Measurements from ENCODE around the gene ARHGEF40. TPM values are rescaled to one million over a fixed set of nuclear protein-coding genes. Genes with fewer than 3 reads are reported as not detected.

ARHGEF40 gene
- total and polyA plus RNA-seq, 4 donors, result 37.9 to 98.9 (median 77.1) TPM

- H3K27ac ChIP-seq (ENCODE audit: low read depth, low read length), result peak overlapping the region; percentile 91
- H3K36me3 ChIP-seq (ENCODE audit: control insufficient read depth, insufficient read depth, low read length), result peaks cover 20% of the 10 kb centered on the region
- DNase-seq (ENCODE audit: low read depth in 4 of 6, low spot score in 6 of 6), result no peak
- no peaks in the 10 kb centered on the region for H3K9me3 ChIP-seq (ENCODE audit: control insufficient read depth, insufficient read depth, low read length)
- H3K4me3 ChIP-seq (ENCODE audit: low read depth, low read length), result no peak overlapping the region
- H3K27me3 ChIP-seq (ENCODE audit: control insufficient read depth, insufficient read depth, low read length), result no peaks in the 10 kb centered on the region
- H3K4me1 ChIP-seq (ENCODE audit: control insufficient read depth, insufficient read depth, low read length), result peaks cover 45% of the 10 kb centered on the region
- no CpG with 5 or more reads among the region's 3 CpGs for WGBS (ENCODE audit: insufficient coverage)
Observed at GRCh38 chr14:21096438-21096837, 26.3 kb downstream of the ARHGEF40 start.

- peak in 1 of 6 donors; percentile 31 for DNase-seq (ENCODE audit: low read depth in 4 of 6, low spot score in 6 of 6)
- peaks cover 45% of the 10 kb centered on the region for H3K4me1 ChIP-seq (ENCODE audit: control insufficient read depth, insufficient read depth, low read length)
- 26% methylated on average over 4 of the region's 10 CpGs for WGBS (ENCODE audit: insufficient coverage)
Observed at GRCh38 chr14:21096978-21097635, 27.0 kb downstream of the ARHGEF40 start.

GRCh38 chr14:21097636-21098075, 27.6 kb downstream of the ARHGEF40 start:
- H3K4me1 ChIP-seq (ENCODE audit: control insufficient read depth, insufficient read depth, low read length), result peaks cover 46% of the 10 kb centered on the region
- no peaks in the 10 kb centered on the region for H3K27me3 ChIP-seq (ENCODE audit: control insufficient read depth, insufficient read depth, low read length)
- peak overlapping the region; percentile 91 for H3K27ac ChIP-seq (ENCODE audit: low read depth, low read length)
- DNase-seq (ENCODE audit: low read depth in 4 of 6, low spot score in 6 of 6), result peak in 1 of 6 donors; percentile 47
- H3K36me3 ChIP-seq (ENCODE audit: control insufficient read depth, insufficient read depth, low read length), result peaks cover 8% of the 10 kb centered on the region
- 0% methylated on average over 7 of the region's 19 CpGs for WGBS (ENCODE audit: insufficient coverage)
- H3K4me3 ChIP-seq (ENCODE audit: low read depth, low read length), result peak overlapping the region; percentile 39
- H3K9me3 ChIP-seq (ENCODE audit: control insufficient read depth, insufficient read depth, low read length), result no peaks in the 10 kb centered on the region

More at GRCh38 chr14:21096978-21097635, 27.0 kb downstream of the ARHGEF40 start:
- H3K27ac ChIP-seq (ENCODE audit: low read depth, low read length), result peak overlapping the region; percentile 91
- peaks cover 13% of the 10 kb centered on the region for H3K36me3 ChIP-seq (ENCODE audit: control insufficient read depth, insufficient read depth, low read length)
- peak overlapping the region; percentile 39 for H3K4me3 ChIP-seq (ENCODE audit: low read depth, low read length)
- no peaks in the 10 kb centered on the region for H3K27me3 ChIP-seq (ENCODE audit: control insufficient read depth, insufficient read depth, low read length)
- no peaks in the 10 kb centered on the region for H3K9me3 ChIP-seq (ENCODE audit: control insufficient read depth, insufficient read depth, low read length)

GRCh38 chr14:21098076-21098891, 28.2 kb downstream of the ARHGEF40 start, which contains the start of gene ZNF219:
ZNF219 (minus strand) TSS chr14:21098655; CDS start chr14:21093591, 5,064 bp downstream.
- Histone ChIP-seq H3K27ac (ENCODE audit: low read depth, low read length) (peak within 1 kb of the TSS; percentile 92), H3K36me3 (ENCODE audit: control insufficient read depth, insufficient read depth, low read length) (peaks cover 1% of the 10 kb centered on the region), H3K4me1 (ENCODE audit: control insufficient read depth, insufficient read depth, low read length) (peaks cover 46% of the 10 kb centered on the region), H3K4me3 (ENCODE audit: low read depth, low read length) (peak within 1 kb of the TSS; percentile 75), H3K9me3 (ENCODE audit: control insufficient read depth, insufficient read depth, low read length) (no peaks in the 10 kb centered on the region), H3K27me3 (ENCODE audit: control insufficient read depth, insufficient read depth, low read length) (no peaks in the 10 kb centered on the region)
- DNase-seq (ENCODE audit: low read depth in 4 of 6, low spot score in 6 of 6), result peak in 2 of 6 donors; percentile 87
- WGBS (ENCODE audit: insufficient coverage), result 0% methylated on average over 16 of the region's 90 CpGs

GRCh38 chr14:21098892-21099595, 28.9 kb downstream of the ARHGEF40 start:
- Histone ChIP-seq H3K27me3 (ENCODE audit: control insufficient read depth, insufficient read depth, low read length) (no peaks in the 10 kb centered on the region), H3K4me3 (ENCODE audit: low read depth, low read length) (peak overlapping the region; percentile 75), H3K9me3 (ENCODE audit: control insufficient read depth, insufficient read depth, low read length) (no peaks in the 10 kb centered on the region), H3K36me3 (ENCODE audit: control insufficient read depth, insufficient read depth, low read length) (no peaks in the 10 kb centered on the region), H3K27ac (ENCODE audit: low read depth, low read length) (peak overlapping the region; percentile 92), H3K4me1 (ENCODE audit: control insufficient read depth, insufficient read depth, low read length) (peaks cover 44% of the 10 kb centered on the region)
- WGBS (ENCODE audit: insufficient coverage), result no CpG with 5 or more reads among the region's 16 CpGs
- no peak for DNase-seq (ENCODE audit: low read depth in 4 of 6, low spot score in 6 of 6)

- H3K4me3 ChIP-seq (ENCODE audit: low read depth, low read length), result peak overlapping the region; percentile 75
- H3K27me3 ChIP-seq (ENCODE audit: control insufficient read depth, insufficient read depth, low read length), result no peaks in the 10 kb centered on the region
- H3K27ac ChIP-seq (ENCODE audit: low read depth, low read length), result peak overlapping the region; percentile 92
- peaks cover 45% of the 10 kb centered on the region for H3K4me1 ChIP-seq (ENCODE audit: control insufficient read depth, insufficient read depth, low read length)
- no peak for DNase-seq (ENCODE audit: low read depth in 4 of 6, low spot score in 6 of 6)
- no peaks in the 10 kb centered on the region for H3K36me3 ChIP-seq (ENCODE audit: control insufficient read depth, insufficient read depth, low read length)
- no CpG with 5 or more reads among the region's 5 CpGs for WGBS (ENCODE audit: insufficient coverage)
- H3K9me3 ChIP-seq (ENCODE audit: control insufficient read depth, insufficient read depth, low read length), result no peaks in the 10 kb centered on the region
Observed at GRCh38 chr14:21099596-21099985, 29.5 kb downstream of the ARHGEF40 start.

GRCh38 chr14:21100931-21101330, 30.8 kb downstream of the ARHGEF40 start, which contains the start of gene TMEM253:
TMEM253 (plus strand) TSS chr14:21101066; CDS start chr14:21101344, 278 bp downstream.
- 100% methylated on average over 2 of the region's 5 CpGs for WGBS (ENCODE audit: insufficient coverage)
- H3K4me3 ChIP-seq (ENCODE audit: low read depth, low read length), result no peak within 1 kb of the TSS
- no peak for DNase-seq (ENCODE audit: low read depth in 4 of 6, low spot score in 6 of 6)
- H3K4me1 ChIP-seq (ENCODE audit: control insufficient read depth, insufficient read depth, low read length), result peaks cover 46% of the 10 kb centered on the region
- H3K27ac ChIP-seq (ENCODE audit: low read depth, low read length), result peak within 1 kb of the TSS; percentile 92
- no peaks in the 10 kb centered on the region for H3K36me3 ChIP-seq (ENCODE audit: control insufficient read depth, insufficient read depth, low read length)
- no peaks in the 10 kb centered on the region for H3K27me3 ChIP-seq (ENCODE audit: control insufficient read depth, insufficient read depth, low read length)
- no peaks in the 10 kb centered on the region for H3K9me3 ChIP-seq (ENCODE audit: control insufficient read depth, insufficient read depth, low read length)

GRCh38 chr14:21101802-21102413, 31.8 kb downstream of the ARHGEF40 start:
- 85% methylated on average over 3 of the region's 8 CpGs for WGBS (ENCODE audit: insufficient coverage)
- Histone ChIP-seq H3K9me3 (ENCODE audit: control insufficient read depth, insufficient read depth, low read length) (no peaks in the 10 kb centered on the region), H3K4me1 (ENCODE audit: control insufficient read depth, insufficient read depth, low read length) (peaks cover 53% of the 10 kb centered on the region), H3K27me3 (ENCODE audit: control insufficient read depth, insufficient read depth, low read length) (no peaks in the 10 kb centered on the region), H3K27ac (ENCODE audit: low read depth, low read length) (no peak overlapping the region), H3K4me3 (ENCODE audit: low read depth, low read length) (no peak overlapping the region), H3K36me3 (ENCODE audit: control insufficient read depth, insufficient read depth, low read length) (no peaks in the 10 kb centered on the region)
- DNase-seq (ENCODE audit: low read depth in 4 of 6, low spot score in 6 of 6), result no peak

Measured in spinal cord (tissue), 10 donors.